NCI-H748 treated with DMSO at 0.1 percent for 48 hours (cell line): ENCODE measurements around the gene AMPD1.
A peak's percentile ranks its signal among the peaks of the same experiment; 100 is the strongest.

Experiments
- DNase-seq: peaks from one replicate; lab custom pipeline; 2025; lab: John Stamatoyannopoulos, UW

AMPD1 gene

DNA sequence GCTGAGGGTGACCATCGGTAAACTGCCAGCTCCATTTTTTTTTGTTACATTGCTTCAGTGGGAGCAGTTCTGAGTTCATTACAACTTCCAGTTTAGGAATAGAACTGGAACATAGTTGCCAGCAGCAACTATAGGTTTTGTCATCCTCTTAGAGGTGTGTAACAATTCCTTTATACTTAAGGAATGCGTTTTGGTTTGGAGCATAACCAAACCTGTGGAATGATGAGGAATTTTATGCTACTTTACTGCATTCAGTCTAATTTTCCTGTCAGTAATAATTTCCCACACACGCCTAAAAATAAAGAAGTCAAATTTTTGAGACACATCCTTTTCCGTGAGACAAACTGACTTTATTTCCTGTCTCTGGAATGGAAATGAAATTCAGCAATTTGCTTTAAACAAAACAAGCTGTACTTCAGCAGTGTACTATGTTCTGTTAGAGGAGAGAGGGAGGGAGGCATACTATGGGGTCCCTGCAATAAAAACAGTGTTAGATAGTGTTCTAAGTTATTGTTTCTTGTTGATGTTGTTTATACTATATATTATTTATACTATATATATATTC lies 4.8 kb upstream of the AMPD1 start:
- no peak for DNase-seq

DNA sequence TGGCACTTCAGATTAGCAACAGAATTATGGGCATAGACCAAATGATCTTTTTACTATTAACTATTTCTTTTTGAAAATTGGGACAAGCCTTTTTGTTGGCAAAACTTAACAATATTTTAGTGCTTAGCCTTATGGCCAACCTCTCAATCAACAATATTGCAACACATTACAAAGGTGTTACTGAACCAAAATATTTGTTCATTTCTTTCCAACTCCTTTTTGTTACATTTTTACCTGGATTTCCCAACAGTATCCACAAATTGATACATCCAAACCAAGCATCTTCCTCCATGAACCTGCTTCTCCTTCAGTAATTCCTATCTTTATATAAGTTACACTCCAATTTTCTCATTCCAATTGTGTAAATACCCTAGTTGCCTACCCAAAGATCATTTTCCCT lies 1.5 kb upstream of the AMPD1 start:
- DNase-seq: no peak

DNA sequence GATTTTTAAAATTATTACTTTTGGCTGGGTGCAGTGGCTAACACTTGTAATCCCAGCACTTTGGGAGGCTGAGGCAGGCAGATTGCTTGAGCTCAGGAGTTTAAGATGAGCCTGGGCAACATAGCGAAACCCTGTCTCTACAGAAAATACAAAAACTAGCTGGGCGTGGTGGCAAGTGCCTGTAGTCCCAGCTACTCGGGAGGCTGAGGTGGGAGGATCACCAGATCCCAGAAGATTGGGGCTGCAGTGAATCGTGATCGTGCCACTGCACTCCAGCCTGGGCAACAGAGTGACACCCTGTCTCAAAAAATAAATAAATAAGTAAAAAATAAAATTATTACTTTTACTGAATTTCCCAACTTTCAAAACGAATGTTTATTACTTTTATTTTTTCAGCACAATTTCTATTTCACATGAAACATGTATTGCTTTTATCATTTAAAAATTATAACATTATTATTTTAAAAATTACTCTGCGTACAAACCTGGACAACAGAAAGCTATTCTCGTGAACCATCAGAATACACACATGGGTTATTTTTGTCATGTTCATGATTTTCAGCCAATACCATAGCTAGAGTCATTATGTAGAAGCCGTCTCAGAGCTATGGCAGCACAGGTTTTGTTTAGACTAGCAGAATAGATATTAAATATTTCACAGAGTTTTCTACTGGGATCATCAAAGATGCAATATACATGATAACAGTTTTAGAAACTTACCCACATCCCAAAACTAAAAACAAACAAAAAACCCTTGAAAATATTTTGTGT lies 621 bp downstream of the AMPD1 start:
- no peak for DNase-seq

DNA sequence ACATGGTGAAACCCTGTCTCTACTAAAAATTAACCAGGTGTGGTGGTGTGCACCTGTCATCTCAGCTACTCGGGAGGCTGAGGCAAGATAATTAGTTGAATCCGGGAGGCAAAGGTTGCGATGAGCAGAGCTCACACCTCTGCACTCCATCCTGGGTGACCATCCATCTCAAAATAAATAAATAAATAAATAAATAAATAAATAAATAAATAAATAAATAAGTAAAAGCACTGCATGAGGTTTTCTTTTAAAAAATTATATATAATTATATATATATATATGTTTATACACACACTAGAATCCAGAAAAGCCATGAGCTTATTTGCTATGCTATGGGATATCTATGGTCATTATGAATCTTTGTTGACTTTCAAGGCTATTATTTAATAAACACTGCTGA lies 2.4 kb downstream of the AMPD1 start:
- DNase-seq: no peak

DNA sequence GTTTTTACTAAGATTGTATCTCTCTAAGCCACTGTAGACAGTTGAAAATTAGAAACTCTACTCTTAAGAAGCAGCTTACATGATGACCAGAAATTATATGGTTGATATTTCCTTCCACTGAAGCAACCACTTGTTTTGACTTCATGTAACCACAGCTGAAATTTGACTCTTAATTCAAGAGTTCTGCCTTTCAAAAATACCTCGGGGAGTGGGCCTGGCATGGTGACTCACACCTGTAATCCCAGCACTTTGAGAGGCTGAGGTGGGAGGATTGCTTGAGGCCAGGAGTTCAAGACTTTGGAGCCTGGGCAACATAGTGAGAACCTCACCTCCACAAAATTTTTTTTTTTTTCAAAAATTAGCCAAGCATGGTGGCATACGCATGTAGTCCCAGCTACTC lies 4.3 kb downstream of the AMPD1 start:
- DNase-seq: no peak

DNA sequence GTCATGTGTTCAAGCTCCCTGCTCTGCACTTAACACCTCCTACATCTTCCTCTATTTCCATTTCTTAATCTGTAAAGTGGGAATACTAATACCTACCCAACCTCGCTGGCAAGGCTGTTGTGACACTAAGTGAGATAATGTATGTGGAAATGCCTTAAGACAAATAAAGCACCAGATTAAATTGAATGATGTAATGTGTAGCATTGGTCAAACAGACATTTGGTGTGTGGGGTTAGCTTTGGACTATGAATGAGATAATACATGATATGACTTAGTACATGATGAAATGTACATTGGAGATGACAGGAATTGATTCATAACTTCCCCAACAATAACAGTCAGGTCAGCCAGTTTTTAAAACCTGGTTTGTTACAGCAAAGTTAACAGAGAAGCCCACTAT lies 5.2 kb downstream of the AMPD1 start:
- no peak for DNase-seq

DNA sequence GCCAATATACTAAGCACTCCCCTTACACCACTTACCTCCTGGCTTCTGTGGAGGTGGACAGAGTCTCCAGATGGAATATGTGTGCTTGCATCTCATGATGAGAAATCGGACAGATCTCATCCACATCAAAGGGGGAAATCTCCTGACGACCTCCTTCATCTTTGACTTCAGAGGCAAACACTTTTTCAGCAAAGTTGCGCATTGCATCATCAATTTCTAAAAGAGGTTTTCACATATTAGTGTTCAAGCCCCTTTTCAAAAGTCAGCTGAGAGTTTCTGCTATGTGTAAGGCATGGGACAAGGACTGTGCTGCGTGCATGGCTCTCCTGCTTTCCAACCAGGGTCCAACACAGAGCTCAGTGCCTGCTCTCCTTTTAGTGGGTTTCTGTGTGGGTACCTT lies 6.8 kb downstream of the AMPD1 start:
- DNase-seq: no peak

DNA sequence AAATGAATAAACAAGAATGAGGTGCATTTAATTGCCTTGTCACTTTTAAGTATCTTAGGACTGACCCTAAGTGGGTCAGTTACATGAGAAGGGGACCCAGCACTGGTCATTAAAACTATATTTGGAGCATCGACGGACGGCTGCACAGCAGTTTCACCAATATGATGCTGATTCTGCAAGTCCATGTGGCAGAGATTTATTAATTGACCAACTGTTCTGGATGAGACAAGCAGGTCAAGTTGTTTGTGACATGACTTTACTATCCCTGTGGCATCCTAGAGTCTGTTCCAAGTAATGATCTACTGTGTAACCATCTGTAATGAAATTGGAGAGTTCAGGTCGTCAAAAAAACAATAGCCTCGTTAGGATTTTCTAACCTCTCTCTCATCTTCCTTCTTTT lies 9.5 kb downstream of the AMPD1 start:
- DNase-seq: no peak

DNA sequence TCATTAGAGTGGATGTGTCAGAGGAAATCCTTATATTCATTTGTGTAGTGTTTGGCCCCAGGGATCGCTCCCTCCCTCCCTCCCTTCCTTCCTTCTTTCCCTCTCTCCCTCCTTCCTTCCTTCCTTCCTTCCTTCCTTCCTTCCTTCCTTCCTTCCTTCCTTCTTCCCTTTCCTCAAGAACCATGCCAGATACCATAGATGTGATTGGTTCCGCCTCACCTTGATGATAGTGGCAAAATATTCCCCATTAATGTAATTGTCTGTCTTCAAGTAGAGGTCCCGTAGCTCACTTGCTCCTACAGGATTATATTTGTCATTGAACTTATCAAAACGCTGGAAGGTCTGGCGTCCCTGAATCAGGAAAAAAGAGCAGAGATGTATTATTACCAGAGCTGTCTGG lies 17.7 kb downstream of the AMPD1 start:
- DNase-seq: no peak

DNA sequence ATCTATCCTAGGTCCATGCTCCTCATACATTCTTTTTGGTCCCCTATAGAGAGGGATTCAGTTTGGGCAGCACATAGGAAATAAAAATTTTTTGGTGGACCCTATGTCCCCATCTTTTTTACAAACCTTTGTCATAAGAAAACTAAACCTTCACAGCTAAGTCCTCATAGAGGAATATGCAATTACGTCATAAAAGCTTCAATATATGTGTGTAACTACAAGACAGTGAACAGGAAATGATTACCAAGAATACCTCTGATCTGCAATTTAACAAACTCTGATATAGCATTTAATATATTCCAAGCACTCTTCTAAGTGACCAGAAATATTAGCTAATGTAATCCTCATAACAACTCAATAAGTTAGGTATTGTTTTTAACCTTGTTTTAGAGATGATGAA lies 19.2 kb downstream of the AMPD1 start:
- no peak for DNase-seq

DNA sequence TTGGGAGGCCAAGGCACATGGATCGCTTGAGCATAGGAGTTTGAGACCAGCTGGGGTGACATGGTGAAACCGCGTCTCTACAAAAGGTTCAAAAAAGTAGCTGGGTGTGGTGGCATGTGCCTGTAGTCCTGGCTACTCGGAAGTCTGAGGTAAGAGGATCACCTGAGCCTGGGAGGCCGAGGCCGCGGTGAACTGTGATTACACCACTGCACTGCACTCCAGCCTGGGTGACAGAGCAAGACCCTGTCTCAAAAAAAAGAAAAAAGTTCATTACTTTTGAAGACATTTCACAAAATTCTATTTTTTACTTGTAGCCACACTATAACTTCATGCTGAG lies 23.4 kb downstream of the AMPD1 start:
- DNase-seq: no peak

DNA sequence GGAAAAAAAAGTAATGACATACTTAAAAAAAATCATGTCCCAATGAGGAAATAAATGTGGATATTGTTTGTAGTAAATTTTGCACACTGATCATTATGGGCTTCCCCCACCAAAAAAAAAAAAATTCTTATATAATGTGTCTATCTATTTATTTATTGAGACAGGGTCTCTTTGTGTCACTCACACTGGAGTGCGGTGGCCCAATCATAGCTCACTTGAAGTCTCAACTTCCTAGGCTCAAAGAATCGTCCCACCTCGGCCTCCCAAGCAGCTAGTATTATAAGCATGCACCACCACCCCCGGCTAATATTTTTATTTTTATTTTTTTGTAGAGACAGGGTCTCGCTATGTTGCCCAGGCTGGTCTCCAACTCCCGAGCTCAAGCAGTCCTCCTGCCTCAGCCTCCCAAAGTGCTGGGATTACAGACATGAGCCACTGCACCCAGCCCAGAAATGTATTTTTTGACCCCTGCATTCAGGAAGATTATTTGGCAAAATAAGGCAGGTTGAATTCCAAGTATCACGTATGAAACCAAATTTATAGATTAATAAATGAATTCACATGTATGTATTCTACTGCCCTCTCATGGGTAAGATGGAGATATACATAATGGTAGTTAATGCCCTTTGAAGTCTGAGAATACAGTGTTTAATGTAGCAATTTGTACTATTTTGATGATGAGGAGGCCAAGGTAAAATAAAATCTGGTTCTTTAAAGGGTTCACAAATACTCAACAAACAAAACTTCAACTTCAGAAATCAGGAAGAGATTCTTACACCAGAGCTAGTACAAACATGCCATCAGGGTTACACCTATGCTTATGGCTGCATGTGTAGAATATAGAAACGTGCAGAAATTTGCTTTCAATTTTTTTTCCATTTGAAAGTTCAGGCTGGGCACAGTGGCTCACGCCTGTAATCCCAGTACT lies 24.1 kb downstream of the AMPD1 start:
- peak; percentile 10 for DNase-seq

DNA sequence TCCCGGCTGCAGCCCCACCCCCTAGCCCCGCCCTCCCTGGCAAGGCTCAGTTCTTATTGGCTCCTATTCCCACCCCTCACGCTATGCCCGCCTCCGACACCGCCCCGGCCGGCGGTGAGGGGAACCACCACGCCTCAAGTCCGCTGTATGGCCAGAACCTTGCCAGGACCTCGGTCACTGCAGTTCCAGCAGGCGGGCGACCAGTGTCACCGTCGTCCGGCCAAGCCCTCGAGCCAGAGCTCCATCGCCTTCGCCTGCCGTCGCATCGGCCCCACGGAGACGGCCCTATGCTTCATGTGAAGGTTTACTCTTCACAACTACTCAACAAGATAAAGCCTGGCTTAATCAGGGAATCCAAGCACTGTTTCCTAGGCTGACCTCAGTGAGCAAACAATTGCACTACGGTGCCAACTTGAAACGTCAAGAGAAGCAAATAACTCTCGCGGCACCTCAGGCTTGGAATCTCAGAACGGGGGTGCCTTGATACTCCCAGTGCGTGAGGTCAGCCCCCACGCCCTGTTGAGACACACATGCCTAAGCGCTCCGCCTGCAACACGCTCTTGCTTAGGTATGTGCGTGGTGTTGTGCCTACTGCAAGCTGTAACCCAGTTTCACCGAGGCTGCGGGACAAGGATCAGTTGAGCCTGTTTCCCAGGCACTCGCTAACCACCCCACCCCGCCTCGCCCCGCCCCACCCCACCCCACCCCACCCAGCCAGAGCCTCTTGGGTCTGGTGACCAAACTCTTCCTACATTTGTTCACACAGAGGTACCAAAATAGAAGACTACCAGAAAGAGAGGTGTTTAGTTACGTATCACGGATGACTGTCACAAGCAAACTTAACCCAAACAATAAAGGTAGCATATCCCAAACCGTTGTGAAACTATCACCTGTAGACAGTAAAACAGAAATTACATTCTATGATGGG lies 25.0 kb downstream of the AMPD1 start:
- peak; percentile 66 for DNase-seq

DNA sequence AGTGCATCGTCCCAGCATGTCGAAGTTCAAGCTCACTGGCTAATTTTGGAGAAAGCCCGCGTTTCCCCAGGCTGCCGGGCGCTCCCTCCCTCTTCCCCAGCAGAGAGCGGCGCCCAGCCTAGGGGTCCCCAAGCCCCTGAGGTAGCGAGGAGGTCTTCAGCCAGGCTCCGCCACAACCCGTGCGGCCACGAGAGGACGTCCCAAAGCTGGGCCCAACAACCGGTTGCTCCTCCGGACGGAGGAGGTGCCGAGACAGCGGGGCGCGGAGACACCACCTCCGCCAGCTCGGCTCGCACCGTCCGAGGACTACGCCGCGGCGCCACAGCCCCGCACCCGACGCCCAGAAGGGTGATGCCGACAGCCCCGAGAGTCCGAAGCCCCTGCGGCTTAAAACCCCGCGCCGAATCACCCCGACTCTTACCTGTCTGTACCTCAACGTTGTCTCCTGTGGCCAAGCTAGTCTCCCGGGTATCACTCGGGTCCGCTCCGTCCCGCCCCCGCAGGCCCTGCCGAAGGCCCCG lies 25.7 kb downstream of the AMPD1 start, which contains the start of gene DENND2C:
Gene DENND2C (minus strand): TSS at position 488 of the 521 bp plus-strand sequence. CDS start 44,065 bp downstream, outside the sequence.
- DNase-seq: no peak

DNA sequence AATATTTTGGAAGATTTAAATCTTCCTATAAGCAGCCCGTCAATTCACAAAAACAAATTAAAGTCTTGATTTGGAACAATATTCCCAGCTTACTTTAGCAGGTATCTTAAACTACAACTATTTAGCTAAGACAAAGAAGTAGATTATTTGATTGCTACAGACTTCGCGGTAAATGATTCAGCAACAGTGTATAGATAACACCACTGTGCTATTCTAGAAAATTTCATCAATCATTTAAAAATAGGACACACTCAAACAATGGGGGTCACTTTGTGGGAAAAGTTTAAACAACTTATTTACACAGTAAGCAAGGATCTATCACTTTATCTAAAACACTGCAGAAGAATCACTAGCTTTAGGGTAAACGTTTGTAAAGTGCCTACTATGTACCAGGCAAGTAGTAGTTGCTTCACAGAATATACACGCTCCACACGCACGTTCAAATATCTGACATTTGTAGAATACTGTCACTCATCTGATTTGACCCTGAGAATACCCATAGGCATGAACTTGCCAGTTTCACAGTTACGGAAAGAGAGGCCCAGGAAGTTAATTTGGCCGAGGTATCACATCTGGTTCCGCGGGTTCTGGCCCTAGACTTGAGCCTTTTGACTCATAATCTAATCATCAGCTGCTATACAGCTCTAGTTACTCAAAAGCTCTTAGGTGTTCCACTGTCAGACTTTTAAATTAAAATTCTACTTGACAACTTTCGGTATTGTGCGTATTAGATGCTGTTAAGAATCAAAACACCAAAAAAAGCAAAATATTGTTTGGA lies 26.4 kb downstream of the AMPD1 start:
- DNase-seq: no peak

DNA sequence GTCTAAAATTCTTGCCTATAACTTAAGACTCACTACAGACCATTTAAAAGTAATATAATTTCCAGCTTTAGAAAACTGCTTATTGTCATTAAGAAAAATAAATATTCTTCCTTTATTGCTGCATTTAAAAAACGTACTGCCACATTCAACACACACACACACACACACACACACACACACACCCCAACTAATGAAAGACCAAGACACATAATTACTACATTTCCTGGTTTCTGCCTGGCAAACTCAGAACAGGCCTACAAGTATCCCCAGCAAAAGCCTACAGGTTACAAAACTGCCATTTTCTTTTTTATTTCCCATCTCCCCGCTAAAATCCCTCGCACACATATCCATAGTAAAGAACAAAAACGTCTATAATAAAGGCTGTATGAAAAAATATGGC lies 27.0 kb downstream of the AMPD1 start:
- no peak for DNase-seq

DNA sequence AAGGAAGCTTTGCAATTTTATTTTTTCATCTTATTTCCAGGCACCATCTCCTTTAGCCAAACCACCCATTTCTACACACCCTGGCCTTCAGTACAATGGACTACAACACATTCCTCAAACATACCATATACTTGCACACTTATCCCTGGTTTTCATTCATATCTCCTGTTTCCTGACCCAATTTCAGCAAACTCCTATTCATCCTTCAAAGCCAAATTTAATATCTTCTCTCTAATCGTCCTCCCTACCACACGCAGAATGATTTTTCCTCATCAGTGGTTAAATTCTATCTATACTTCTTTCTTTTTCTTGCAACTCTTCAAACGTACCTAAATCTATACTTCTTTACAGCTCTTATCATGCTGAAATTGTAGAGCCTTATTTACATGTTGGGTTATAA lies 28.4 kb downstream of the AMPD1 start:
- no peak for DNase-seq

DNA sequence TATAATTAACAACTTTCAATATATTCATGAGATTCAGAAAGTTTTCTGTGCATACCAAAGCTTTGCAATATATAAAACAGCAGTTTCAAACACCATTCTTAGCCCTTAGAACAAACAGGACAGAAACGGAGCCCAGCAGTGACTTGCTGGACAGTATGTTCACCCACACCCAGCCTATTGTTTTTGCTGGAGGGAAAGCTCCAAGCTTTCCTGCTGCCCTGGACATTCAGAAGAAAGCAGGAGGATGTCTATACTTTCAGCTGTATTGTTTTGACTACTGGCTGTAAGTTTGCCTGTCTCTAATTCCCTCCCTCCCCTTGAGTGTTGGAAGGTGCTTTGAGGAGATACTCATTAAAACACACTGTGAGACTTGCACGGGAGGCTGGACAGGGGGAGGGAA lies 35.1 kb downstream of the AMPD1 start:
- DNase-seq: no peak

DNA sequence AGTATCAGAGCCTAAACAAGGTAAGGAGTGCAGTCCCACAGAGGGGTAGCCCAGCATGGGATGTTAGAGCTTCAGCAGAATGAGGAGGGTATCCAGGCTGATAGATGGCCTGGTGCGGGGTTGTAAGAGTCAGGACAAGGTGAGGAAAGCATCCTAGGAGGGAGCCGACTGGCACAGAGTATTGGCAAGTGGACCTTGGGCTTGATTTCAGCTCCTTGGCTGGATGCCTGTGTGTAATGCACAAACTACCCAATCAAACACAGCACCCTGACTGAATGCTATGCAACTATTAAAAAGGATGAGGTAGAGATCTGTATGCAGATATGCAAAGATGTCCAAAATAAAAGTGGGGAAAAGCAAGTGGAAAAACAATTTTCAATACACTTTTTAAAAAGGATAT lies 43.5 kb downstream of the AMPD1 start:
- no peak for DNase-seq

DNA sequence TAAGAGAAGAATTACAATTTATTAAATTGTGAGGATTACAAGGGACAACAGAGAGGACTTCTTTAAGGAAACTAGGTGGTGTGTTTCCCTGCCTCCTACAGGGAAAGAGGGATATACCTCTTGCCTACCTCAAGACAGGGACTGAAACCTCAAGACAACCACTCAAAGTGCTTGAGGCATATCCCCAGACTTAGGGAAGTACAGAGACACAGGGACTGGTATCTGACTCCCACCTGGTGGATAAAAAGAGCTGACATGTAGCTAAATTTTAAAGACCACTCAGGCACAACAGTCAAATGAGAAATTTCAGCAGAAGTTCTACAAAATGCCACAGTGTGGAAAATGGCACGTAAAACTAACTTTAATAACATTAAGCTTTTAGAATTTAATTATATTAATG lies 46.8 kb downstream of the AMPD1 start:
- DNase-seq: no peak

DNA sequence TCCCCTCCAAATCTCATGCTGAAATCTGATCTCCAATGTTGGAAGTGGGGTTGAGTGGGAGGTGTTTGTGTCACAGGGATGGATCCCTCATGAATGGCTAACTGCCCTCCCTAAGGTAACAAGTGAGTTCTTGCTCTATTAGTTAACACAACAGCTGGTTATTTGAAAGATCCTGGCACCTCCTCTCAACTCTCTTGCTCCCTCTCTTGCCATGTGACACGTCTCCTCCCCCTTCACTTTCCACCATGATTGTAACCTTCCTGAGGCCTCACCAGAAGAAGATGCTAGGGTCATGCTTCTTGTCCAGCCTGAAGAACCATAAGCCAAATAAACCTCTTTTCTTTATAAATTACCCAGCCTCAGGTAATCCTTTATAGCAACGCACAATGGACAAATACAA lies 54.0 kb downstream of the AMPD1 start:
- DNase-seq: no peak
